HG03442 (cell line): ENCODE measurements around the gene BSDC1.

ENCODE experiments used
- ATAC-seq: cut with Tn5 transposase; IDR thresholded peaks from one replicate; pipeline ENCODE4 v1.9.1; 2021; ENCODE audit warnings: mild to moderate bottlenecking, moderate library complexity; ENCODE audit not compliant: unreplicated experiment

The BSDC1 gene

DNA sequence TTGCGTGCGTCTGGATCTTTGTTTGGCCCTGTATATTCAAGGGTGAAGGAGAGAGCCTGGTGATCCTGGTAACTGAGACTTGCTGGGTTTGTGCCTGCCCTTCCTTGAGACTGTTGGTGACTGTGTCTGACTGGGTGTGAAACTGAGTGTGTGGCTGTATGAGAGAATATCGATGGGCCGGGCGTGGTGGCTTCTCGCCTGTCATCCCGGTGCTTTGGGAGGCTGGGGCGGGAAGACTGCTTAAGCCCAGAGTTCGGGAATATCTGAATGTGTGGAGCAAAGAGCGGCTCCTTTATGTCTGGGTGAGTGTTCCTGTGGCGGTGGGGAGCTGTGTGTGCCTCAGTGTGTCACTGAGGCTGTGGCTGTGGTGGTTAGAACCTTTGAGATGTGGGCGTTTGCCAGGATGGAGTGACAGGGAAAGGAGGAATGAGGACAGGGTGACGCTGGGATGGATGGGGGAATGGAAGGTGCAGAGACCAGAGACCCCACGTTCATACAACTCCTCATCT lies 55.5 kb downstream of the BSDC1 start:
- ATAC-seq = no peak

DNA sequence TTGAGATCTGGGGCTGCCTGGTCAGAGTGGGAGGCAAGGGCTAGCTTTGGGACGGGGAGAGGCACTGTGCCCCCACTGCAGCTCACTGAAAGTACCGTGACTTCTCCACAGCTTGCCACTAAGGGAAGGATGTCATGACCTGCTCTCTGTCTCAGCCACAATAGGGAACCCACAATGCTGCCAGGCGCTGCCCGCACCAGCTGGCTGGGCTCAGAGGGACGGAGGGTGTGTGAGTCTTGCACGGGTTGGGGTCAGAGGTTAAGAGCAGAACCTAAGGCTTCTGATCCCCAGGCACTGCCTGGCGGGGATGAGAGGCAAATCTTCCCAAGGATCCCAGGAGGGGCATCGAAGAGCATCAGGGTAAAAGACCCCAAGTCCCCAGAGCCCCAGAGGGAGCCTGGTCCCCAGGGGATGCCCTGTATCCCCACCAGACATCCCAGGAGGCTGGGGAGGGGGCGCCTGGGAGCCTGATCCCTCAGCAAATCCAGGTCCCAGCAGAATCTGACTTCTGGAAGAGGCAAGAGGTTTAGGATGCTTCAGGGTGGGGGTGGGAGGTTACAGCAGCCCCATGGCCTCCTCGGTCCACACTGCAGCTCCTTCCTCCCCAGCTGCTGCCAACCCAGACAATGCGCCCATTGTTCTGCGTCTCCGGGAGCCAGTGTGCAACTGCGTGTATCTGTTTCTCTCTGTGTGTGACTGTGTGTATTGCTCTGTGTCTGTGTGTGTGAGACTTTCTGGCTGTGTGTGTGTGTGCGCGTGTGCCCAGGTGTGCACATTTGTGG lies 56.2 kb downstream of the BSDC1 start:
- no peak for ATAC-seq

DNA sequence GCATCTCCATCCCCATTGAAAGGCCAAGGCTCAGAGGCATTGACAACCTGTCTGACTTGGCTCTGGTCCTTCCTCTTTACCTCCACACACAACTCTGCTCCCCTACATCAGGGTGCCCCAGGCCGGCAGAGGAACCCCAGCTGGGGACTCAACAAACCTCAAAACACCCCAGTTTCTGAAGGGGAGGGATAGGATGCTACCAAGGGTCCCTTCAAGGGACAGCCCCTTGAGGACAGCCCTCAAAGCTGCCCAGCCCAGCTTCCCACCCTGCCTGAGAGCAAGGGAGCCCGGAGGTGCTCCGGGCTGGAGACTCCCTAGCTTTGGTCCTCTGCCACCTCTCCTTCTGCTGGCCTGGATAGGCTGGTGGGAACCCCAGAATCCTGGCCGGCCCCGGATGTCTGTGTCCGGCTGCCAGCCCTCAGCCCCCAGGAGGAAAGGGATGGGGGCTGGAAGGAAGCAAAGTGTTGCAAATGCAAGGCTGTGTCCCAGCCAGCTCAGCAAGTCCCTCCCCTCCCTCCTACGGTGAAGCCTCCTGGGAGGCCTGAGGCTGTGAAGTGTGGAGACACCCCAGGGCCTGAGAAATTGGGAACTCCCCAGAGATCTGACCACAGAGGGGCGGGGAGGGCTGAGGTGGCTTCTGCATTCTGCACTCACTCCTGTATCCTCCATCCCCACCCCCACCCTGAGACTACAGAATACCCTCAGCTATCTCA lies 57.1 kb downstream of the BSDC1 start:
- no peak for ATAC-seq

DNA sequence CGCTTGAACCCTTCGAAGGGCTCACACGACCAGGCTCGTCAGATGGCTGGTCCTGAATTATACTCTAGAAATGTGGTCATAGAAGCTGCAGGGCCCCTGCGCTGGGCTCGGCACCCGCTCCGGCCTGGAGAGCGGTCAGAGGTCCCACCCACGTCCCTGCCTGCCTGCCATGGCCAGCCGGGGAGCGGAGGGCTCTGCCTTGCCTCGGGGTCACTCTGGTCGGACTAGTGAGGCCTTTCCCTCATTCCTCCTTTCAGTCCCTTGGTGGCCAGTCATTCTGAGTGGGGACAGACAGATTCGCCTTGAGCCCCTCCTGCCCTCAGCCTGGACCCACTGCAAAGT lies 57.7 kb downstream of the BSDC1 start:
- ATAC-seq = no peak

DNA sequence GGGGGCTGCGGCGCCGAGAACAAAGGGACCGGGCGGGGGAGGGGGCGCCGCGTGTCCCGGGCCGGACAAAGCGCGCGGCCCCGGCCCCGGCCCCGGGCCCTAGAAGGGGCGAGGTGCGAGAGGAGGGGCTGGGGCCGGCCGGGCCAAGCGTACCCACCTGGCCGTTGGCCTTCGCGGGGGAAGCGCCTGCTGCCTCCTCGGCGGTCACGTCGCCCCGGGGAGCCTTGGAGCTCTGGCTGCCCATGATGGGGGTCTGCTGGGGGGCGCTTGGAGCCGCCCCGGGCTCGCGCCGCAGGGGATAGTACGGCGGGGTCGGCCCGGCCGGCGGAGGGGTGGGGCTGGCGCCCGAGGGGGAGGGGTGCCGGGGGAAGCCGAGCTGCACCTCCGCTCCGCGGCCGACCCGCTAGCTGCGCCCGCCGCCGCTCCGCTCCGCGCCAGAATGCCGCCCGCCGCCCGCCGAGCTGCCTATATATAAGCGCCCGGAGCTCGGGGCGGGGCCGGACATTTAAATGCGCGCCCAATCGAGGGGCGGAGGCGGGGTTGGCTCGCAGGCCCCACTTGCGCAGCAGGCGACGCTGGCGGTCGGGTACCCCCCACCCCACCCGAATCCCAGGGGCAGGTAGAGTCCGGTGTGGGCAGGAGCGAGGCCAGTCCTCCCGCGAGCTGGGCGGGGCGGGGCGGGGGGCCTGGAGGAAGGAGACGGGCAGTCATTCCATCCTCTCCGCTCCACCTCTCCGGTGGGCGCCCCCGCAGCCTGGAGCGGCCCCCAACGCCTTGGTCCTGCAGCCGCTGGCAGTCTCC lies 58.3 kb downstream of the BSDC1 start, which contains the start of gene MARCKSL1:
TSS of gene MARCKSL1 (minus strand) at position 444 of the 801 bp plus-strand sequence. CDS start at position 244, 200 bp downstream.
- peak; percentile 38 for ATAC-seq

DNA sequence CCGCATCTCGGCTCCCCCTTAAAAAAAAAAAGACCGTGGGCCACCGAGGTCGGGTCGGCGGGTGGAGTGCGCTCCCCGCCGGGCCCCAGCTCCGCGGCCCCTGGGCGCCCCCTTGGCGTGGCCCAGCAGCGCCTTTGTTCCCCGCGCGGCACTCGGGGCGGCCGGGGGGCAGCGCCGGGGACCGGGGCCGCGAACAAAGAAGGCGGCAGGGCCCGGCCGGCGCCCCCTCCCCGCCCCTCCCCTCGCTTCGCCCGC lies 58.8 kb downstream of the BSDC1 start:
- no peak for ATAC-seq

DNA sequence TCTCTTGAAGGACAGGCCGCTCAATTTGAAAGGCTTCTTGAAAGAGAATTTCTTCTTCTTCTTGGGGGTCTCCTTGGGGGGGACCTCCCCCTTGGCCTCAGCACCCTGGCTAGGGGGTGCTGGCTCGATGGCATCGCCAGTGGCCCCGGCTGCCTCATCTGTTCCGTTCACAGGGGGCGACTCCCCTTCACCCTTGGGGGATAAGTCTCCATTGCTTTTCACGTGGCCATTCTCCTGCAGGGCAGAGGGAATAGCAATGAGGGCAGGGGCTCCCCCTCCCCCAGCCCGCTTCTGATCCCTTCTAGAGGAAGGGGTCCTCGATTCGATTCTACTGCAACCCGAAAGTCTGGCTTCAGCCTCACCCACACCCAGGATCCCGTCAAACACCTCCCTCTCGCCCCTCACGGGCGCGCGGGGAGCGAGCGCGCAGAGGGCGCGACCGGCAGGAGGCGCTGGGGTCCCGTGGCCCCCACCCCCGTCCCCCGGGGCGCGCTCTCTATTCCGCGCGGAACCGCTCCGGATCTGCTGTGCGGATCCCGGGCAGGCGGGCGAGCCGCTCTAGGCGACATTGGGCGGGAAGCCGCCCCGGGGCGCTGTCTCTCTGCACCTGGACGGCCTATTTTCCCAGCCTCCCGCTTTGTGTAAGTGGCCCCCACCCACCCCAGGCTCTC lies 59.2 kb downstream of the BSDC1 start:
- no peak for ATAC-seq

DNA sequence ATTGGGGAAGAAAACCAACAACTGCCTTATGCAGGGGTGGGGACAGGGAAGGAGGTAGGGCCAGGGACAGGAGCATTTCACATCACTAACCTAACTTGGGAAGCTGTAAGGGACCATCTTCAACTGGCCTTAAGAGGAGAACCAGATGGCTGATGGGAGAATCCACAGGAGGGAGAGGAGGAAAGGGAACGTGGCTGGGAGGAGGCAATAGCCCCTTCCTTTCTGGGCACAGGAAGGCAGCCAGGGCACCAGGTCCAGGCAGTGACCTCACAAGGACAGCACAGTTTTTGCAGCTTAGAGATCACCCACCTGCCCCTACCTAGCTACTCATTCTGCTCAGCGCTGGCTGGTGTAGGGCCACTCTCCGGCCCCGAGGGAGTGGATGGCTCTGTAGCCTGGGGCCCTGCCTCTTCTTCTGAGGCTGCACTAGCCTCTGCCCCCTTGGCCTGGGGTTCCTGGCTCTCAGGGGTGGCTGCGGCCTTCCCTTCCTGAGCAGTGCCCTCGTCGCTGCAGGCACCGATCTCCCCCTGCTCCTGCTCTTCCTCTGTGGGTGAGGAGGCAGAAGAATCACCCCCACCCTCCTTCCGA lies 59.9 kb downstream of the BSDC1 start:
- no peak for ATAC-seq

DNA sequence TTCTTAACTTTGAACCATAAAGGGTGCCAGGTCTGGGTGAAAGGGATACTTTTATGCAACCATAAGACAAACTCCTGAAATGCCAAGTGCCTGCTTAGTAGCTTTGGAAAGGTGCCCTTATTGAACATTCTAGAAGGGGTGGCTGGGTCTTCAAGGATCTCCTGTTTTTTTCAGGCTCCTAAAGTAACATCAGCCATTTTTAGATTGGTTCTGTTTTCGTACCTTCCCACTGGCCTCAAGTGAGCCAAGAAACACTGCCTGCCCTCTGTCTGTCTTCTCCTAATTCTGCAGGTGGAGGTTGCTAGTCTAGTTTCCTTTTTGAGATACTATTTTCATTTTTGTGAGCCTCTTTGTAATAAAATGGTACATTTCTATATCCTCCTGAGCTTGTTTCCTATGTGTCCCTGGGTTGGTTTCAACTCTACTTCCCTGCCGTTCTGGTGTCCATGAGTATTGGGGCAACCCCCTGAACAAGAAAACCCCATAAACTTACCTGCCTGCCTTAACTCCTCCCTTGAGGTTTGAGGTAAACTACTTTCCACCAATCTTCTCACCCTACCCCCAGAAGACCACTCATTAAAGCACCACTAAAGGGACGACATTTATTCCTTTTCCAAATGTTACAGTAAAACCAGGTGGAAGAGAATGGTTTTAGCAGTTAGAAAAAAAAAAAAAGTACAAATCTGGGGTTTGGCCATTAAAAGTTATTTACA lies 60.8 kb downstream of the BSDC1 start:
- no peak for ATAC-seq

DNA sequence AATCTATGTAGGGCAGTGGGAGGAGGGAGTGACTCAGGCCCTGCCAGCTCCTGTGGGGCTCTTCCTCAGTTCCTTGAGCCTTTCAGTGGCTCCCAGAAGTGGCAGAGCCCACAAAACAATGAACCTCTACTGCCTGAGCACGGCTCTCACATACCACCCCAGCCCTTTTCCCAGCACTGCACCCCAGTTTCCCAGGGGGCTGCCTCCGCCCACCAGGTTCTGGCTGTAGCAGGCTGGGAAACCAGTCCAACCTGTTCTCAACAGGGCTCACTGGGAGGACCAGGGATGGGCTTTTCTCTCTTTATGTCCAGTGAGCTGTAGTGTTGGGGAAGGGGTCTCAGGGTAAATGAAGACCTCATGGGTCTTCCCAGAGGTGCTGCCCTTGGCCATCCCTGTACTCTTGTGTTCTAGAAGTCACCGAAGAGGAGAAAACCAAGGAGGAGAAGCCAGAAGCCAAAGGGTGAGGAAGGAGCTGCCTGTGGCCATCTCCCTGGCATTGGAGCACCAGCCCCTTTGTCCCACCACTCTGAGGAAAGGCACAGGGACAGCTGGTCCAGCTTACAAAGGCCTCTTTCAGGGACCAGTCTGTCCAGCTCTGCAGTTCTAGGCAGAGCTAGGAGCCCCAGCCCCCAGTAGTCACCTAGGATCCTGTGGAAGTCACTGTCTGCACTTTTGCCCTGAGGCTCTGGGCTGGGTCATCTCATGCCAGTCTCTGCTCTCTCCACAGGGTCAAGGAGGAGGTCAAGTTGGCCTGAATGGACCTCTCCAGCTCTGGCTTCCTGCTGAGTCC lies 61.8 kb downstream of the BSDC1 start:
- ATAC-seq = no peak

DNA sequence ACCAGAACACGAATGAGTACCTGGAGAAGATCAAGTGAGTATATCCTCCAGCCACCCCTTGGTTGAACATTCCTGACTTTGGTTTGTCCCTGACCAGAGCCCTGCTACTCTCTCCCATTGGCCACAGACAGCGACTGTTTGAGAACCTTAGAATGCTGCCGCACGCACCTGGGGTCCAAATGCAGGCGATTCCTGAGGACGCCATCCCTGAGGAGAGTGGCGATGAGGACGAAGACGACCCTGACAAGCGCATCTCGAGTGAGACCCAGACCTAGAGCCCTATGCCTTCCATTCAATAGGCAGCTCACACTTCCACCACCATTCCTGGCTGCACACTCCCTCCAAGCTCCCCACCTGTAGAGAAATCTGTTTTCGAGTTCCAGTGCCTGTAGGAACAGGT lies 62.7 kb downstream of the BSDC1 start:
- ATAC-seq = no peak

DNA sequence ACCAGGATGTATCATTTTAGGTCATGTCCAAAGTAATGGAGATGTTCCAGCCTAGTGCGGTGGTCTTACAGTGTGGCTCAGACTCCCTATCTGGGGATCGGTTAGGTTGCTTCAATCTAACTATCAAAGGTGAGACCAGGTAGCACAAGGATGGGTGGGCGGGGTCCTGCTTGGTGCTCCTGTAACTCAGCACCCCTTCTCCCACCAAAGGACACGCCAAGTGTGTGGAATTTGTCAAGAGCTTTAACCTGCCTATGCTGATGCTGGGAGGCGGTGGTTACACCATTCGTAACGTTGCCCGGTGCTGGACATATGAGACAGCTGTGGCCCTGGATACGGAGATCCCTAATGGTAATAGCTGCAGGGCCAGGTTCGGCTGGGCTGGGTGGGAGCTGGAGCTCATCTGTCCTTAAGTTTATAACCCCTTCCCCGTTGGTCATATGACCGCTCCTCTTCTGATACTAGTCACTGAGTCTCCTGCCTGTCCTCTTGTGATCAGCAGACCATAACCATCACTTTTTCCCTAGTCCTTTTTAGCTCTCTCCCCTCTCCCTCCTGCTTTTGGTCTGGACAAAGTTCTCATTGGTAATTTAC lies 63.6 kb downstream of the BSDC1 start:
- ATAC-seq = no peak

DNA sequence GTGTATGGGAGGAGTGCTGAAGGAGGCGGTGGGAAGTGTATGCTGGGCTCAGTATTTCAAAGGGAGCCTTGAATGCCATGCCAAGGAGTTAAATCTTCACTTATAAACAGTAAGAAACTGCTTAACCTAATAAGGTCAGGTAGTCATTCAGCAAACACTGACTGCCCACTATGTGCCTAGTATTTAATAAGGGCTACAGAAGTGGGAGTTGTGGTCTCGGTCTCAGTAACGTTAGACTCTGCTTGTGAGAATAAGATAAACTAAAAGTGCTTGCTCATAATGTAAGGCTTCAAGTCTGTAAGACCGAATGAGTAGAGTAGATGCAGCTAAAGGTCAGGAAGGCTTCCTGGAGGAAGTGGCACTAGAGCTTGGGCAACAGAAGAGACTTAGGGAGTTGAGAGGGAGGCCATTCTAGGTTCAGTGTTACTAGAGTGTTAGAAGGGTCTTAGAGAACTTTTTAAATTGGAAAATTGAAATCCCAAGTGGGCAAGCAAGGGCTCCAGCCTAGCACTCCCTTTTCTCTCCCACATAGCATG lies 64.2 kb downstream of the BSDC1 start:
- no peak for ATAC-seq

DNA sequence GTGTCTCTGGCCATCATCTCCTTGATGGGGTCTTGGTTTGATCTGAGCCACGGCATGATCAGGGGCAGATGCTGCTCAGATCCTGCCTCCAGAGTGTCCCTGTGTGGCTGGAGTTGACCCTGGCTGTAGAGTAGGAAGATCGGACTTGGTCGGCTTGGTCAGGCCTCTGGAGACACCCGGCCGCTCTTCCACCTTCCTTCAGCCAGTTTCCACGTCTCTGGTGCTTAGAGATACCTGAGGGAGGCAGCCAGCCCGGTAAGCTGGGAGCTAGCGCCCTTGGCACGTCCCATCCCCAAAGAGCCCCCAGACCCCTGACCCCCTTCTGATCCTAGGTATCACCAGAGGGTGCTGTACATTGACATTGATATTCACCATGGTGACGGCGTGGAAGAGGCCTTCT lies 67.0 kb downstream of the BSDC1 start:
- no peak for ATAC-seq

DNA sequence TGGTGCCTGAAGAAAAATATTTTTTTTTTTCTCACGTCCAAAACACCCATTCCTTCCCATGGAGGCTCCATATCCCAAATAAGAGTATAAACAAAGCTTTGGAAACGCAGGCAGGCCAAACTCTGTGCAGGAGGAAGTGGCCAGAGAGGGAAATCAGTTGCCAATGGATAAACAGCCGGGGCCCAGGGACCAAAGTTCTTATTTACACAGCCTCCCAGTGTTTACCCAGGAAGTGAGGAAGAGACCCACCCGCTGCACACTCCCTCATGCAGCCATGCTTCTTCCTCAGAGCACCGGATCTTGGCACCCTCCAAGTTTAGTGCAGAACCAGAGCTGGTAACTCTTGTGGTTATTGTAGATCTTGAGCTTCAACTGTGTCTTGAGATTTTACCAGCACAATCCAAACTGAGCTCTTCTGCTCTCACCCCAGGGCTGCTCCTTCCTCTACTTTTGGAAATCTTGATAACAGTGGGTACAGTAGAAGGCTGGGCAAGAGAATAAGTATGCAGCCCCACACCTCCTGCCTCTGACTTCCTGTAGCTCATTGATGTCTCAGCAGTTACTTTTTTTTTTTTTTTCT lies 72.4 kb downstream of the BSDC1 start:
- no peak for ATAC-seq

DNA sequence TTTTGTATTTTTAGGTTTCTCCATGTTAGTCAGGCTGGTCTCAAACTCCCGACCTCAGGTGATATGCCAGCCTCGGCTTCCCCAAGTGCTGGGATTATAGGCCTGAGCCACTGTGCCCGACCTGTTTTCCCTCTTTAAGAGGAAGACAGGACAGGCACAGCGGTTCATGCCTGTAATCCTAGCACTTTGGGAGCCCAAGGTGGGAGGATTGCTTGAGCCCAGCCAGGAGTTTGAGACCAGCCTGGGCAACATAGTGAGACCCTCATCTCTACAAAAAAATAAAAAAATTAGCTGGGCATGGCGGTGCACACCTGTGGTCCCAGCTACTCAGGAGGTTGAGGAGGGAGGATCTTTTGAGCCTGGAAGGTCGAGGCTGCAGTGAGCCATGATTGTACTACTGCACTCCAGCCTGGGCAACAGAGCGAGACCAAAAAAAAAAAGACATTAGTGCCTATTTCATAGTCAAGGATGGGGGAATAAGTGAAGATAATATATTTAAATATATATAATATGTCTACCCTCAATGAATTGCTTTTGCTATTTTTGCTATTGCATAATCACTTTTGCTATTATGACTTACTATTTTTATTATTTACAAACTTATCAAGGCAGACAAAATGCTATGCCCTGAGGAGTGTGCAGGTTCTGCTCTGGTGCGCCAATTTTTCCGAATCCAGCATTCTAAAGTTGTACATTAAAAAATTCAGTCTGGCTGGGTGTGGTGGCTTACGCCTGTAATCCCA lies 75.9 kb downstream of the BSDC1 start:
- no peak for ATAC-seq

DNA sequence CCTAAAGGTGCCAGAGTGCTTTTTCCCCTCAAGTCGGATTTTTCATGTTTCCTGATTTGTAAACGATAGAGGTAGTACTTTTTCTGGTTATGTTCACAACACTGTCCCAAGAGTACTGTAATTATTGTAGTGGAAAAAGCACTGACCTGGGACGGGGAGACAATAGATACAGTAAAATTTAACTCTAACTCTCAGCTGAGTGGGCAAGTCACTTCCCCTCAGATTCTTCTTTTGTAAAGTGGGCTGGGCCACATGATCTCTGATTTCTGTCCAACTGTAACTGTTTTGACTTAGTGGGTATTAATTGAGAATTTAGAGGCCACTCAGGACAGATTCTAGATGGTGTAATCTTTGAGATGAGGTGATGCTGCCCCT lies 77.4 kb downstream of the BSDC1 start:
- peak; percentile 17 for ATAC-seq
